ENCODE measurements around the gene TPM2.

TPM2 gene

GRCh38 chr9:35689542-35690293 is at the start of gene TPM2:
TSS of gene TPM2 (minus strand) at chr9:35689925. CDS start at chr9:35689817, 108 bp downstream.
- no peak for FAIRE-seq
- DNase-seq (ENCODE audit: insufficient read length, low spot score), result no peak

- no peak for DNase-seq (ENCODE audit: insufficient read length, low spot score)
- FAIRE-seq, result no peak
Measured at GRCh38 chr9:35738924-35739323, 49.2 kb upstream of the TPM2 start.

GRCh38 chr9:35738186-35738585 is 48.5 kb upstream of the TPM2 start:
- DNase-seq (ENCODE audit: insufficient read length, low spot score), result no peak
- FAIRE-seq, result no peak

GRCh38 chr9:35737143-35737542 is 47.4 kb upstream of the TPM2 start:
- FAIRE-seq (no peak), DNase-seq (ENCODE audit: insufficient read length, low spot score) (no peak)

- DNase-seq (ENCODE audit: insufficient read length, low spot score) (peak; percentile 58), FAIRE-seq (peak; percentile 87)
Measured at GRCh38 chr9:35736201-35736633, 46.5 kb upstream of the TPM2 start.

- DNase-seq (ENCODE audit: insufficient read length, low spot score) (no peak), FAIRE-seq (no peak)
Measured at GRCh38 chr9:35734096-35734495, 44.4 kb upstream of the TPM2 start.

- DNase-seq (ENCODE audit: insufficient read length, low spot score) (no peak), FAIRE-seq (peak; percentile 70)
Measured at GRCh38 chr9:35732800-35733541, 43.2 kb upstream of the TPM2 start.

- DNase-seq (ENCODE audit: insufficient read length, low spot score) (peak; percentile 93), FAIRE-seq (peak; percentile 95)
Measured at GRCh38 chr9:35732185-35732799, 42.6 kb upstream of the TPM2 start, which contains the start of the genes CREB3 and TLN1. TSS of gene CREB3 (plus strand) at chr9:35732666. CDS start at chr9:35732773, 107 bp downstream. TSS of gene TLN1 (minus strand) at chr9:35732195. CDS start at chr9:35725694, 6,501 bp downstream.

- FAIRE-seq (no peak), DNase-seq (ENCODE audit: insufficient read length, low spot score) (no peak)
Measured at GRCh38 chr9:35731415-35732184, 41.9 kb upstream of the TPM2 start.

- DNase-seq (ENCODE audit: insufficient read length, low spot score) (no peak), FAIRE-seq (no peak)
Measured at GRCh38 chr9:35730486-35730854, 40.7 kb upstream of the TPM2 start.

GRCh38 chr9:35729700-35730485 is 40.2 kb upstream of the TPM2 start:
- no peak for DNase-seq (ENCODE audit: insufficient read length, low spot score)
- FAIRE-seq, result peak; percentile 61

- FAIRE-seq (no peak), DNase-seq (ENCODE audit: insufficient read length, low spot score) (no peak)
Measured at GRCh38 chr9:35729101-35729500, 39.4 kb upstream of the TPM2 start.

GRCh38 chr9:35728041-35728971 is 38.6 kb upstream of the TPM2 start:
- FAIRE-seq, result peak; percentile 74
- no peak for DNase-seq (ENCODE audit: insufficient read length, low spot score)

GRCh38 chr9:35727676-35728040 is 37.9 kb upstream of the TPM2 start:
- no peak for FAIRE-seq

GRCh38 chr9:35726931-35727330 is 37.2 kb upstream of the TPM2 start:
- DNase-seq (ENCODE audit: insufficient read length, low spot score), result no peak
- FAIRE-seq, result peak; percentile 55

More at GRCh38 chr9:35727676-35728040, 37.9 kb upstream of the TPM2 start:
- no peak for DNase-seq (ENCODE audit: insufficient read length, low spot score)

GRCh38 chr9:35725362-35725761 is 35.6 kb upstream of the TPM2 start:
- FAIRE-seq, result no peak
- DNase-seq (ENCODE audit: insufficient read length, low spot score), result no peak

- DNase-seq (ENCODE audit: insufficient read length, low spot score), result no peak
- FAIRE-seq, result no peak
Measured at GRCh38 chr9:35723908-35724307, 34.2 kb upstream of the TPM2 start.

GRCh38 chr9:35723426-35723825 is 33.7 kb upstream of the TPM2 start:
- DNase-seq (ENCODE audit: insufficient read length, low spot score), result no peak

GRCh38 chr9:35719546-35719945 is 29.8 kb upstream of the TPM2 start:
- FAIRE-seq, result no peak
- no peak for DNase-seq (ENCODE audit: insufficient read length, low spot score)

More at GRCh38 chr9:35723426-35723825, 33.7 kb upstream of the TPM2 start:
- no peak for FAIRE-seq

All from GM19239 (cell line).